Vagina (tissue), 2 donors: ENCODE results near the gene MAPK6.

Experiments
- CTCF ChIP-seq, 3 experiments: fragments of 450-650 bp in 2 of 3; fragments of 200-600 bp in 1 of 3; sonication (generic) in 1 of 3; IDR thresholded peaks; one replicate each; pipeline ENCODE4 v1.5.1; 2017 to 2019; ENCODE audit warnings: antibody characterized with exemption in 3 of 3, mild to moderate bottlenecking in 2 of 3, moderate library complexity in 2 of 3
- POLR2A ChIP-seq, 2 donors: fragments of 450-650 bp; IDR thresholded peaks; one replicate each; pipeline ENCODE4 v1.6.1; 2017; ENCODE audit warnings: antibody characterized with exemption in 2 of 2, mild to moderate bottlenecking in 2 of 2, moderate library complexity in 2 of 2

GRCh38 chr15:52014616-52015015, 4.4 kb upstream of the MAPK6 start:
- TF ChIP-seq CTCF (IDR thresholded peaks at IDR 0.05) (no peak), POLR2A (IDR thresholded peaks at IDR 0.05) (no peak)
